Endodermal cell (in vitro differentiated cells): ENCODE results near the gene WWC1. TPM values are rescaled to one million over a fixed set of nuclear protein-coding genes. Genes with fewer than 3 reads are reported as not detected.

Source experiments
- DNase-seq: peaks from one replicate; pipeline ENCODE4 v3.0.0-alpha.2; 2017
- H3K27ac ChIP-seq: 2 replicates; pipeline ENCODE4 v1.5.1; 2013; ENCODE audit warnings: mild to moderate bottlenecking, low read depth, low read length, moderate library complexity
- H3K27me3 ChIP-seq: 2 replicates; pipeline ENCODE4 v1.6.1; 2013; ENCODE audit warnings: mild to moderate bottlenecking, low read length, moderate library complexity; ENCODE audit not compliant: insufficient read depth, control insufficient read depth, poor library complexity, severe bottlenecking
- H3K36me3 ChIP-seq: 2 replicates; pipeline ENCODE4 v1.7.0; 2013; ENCODE audit warnings: mild to moderate bottlenecking, low read length, moderate library complexity; ENCODE audit not compliant: control insufficient read depth, insufficient read depth
- H3K4me1 ChIP-seq: one replicate; pipeline ENCODE4 v1.7.0; 2013; ENCODE audit warnings: low read length; ENCODE audit not compliant: control insufficient read depth, insufficient read depth
- H3K4me3 ChIP-seq: 2 replicates; pipeline ENCODE4 v1.5.1; 2013; ENCODE audit warnings: mild to moderate bottlenecking, low read length, moderate library complexity
- H3K9ac ChIP-seq: 2 replicates; pipeline ENCODE4 v1.6.1; 2013; ENCODE audit warnings: mild to moderate bottlenecking, low read length, moderate library complexity; ENCODE audit not compliant: poor library complexity, severe bottlenecking; ENCODE audit errors: extremely low read depth
- H3K9me3 ChIP-seq: 2 replicates; pipeline ENCODE4 v1.6.1; 2013; ENCODE audit warnings: mild to moderate bottlenecking, low read length, moderate library complexity; ENCODE audit not compliant: control insufficient read depth
- H3K27ac Mint-ChIP-seq: 2 replicates; pipeline ENCODE4 v1.8.0; 2020; ENCODE audit warnings: mixed read lengths
- H3K27me3 Mint-ChIP-seq: 2 replicates; pipeline ENCODE4 v1.8.0; 2021; ENCODE audit warnings: mild to moderate bottlenecking, mixed read lengths; ENCODE audit not compliant: insufficient read depth
- H3K36me3 Mint-ChIP-seq: 2 replicates; pipeline ENCODE4 v1.8.0; 2020; ENCODE audit warnings: low read depth, mixed read lengths
- H3K4me1 Mint-ChIP-seq: 2 replicates; pipeline ENCODE4 v1.8.0; 2020; ENCODE audit warnings: mixed read lengths
- H3K4me3 Mint-ChIP-seq: 2 replicates; pipeline ENCODE4 v1.8.0; 2020; ENCODE audit warnings: mild to moderate bottlenecking, moderate library complexity, mixed read lengths
- H3K9me3 Mint-ChIP-seq: 2 replicates; pipeline ENCODE4 v1.8.0; 2020; ENCODE audit warnings: mild to moderate bottlenecking, mixed read lengths
- CTCF ChIP-seq: fragments of 200-600 bp; sonication (generic); conservative IDR thresholded peaks from 2 replicates; pipeline ENCODE4 v1.5.0; 2021; ENCODE audit warnings: antibody characterized with exemption, mild to moderate bottlenecking
- WGBS, 2 experiments: methylation state at CpG; one replicate each; pipeline versions ENCODE4 v1.1.5 to v1.1.7; 2013; ENCODE audit warnings: missing lambda C conversion rate in 2 of 2, mixed read lengths in 1 of 2; ENCODE audit not compliant: insufficient coverage in 1 of 2, insufficient read length in 1 of 2; 5-methylcytosine and 5-hydroxymethylcytosine counted together
- total RNA-seq, 2 donors: library from RNA; stranded (reverse); fragmentation: NEBNext Ultra II Directional in 1 of 2; extraction: Animal tissue kit (Norgen Biotek cat#: 25700) in 1 of 2; gene quantifications; 2 replicates in 1 of 2; 3 replicates in 1 of 2; pipeline ENCODE4 v1.2.1, GENCODE V29; 2021

Gene WWC1
- total RNA-seq, 2 donors from 2014 or later, result 18.4 to 20.3 TPM

- Mint-ChIP-seq H3K27me3 (peaks cover 9% of the 10 kb centered on the region), H3K9me3 (no peaks in the 10 kb centered on the region), H3K27ac (no peak overlapping the region), H3K4me3 (no peak overlapping the region), H3K4me1 (peaks cover 56% of the 10 kb centered on the region), H3K36me3 (peaks cover 3% of the 10 kb centered on the region)
- no peak overlapping the region for H3K4me3 ChIP-seq
- peaks cover 23% of the 10 kb centered on the region for H3K4me1 ChIP-seq
- no peaks in the 10 kb centered on the region for H3K36me3 ChIP-seq
- no peaks in the 10 kb centered on the region for H3K9me3 ChIP-seq
- no peak for TF ChIP-seq CTCF
- no peaks in the 10 kb centered on the region for H3K27me3 ChIP-seq
- no peak overlapping the region for H3K9ac ChIP-seq
- WGBS, 2 experiments, result 91 to 97% methylated on average over 7 of the region's 7 CpGs
- no peak overlapping the region for H3K27ac ChIP-seq
- DNase-seq, result no peak
Observed at GRCh38 chr5:168298949-168299348, 7.5 kb downstream of the WWC1 start.

- Histone ChIP-seq H3K4me1 (peaks cover 23% of the 10 kb centered on the region), H3K4me3 (no peak overlapping the region), H3K36me3 (no peaks in the 10 kb centered on the region), H3K9me3 (no peaks in the 10 kb centered on the region), H3K27ac (peak overlapping the region; percentile 83), H3K9ac (no peak overlapping the region), H3K27me3 (no peaks in the 10 kb centered on the region)
- TF ChIP-seq CTCF, result no peak
- WGBS, 2 experiments, result 81 to 91% methylated on average over 7 of the region's 7 CpGs
- Mint-ChIP-seq H3K4me3 (no peak overlapping the region), H3K27me3 (peaks cover 9% of the 10 kb centered on the region), H3K27ac (no peak overlapping the region), H3K9me3 (no peaks in the 10 kb centered on the region), H3K36me3 (peaks cover 3% of the 10 kb centered on the region), H3K4me1 (peaks cover 56% of the 10 kb centered on the region)
- no peak for DNase-seq
Observed at GRCh38 chr5:168299372-168299771, 7.9 kb downstream of the WWC1 start.

GRCh38 chr5:168300326-168301182 lies 9.1 kb downstream of the WWC1 start:
- Mint-ChIP-seq H3K4me3 (no peak overlapping the region), H3K27me3 (peaks cover 14% of the 10 kb centered on the region), H3K4me1 (peaks cover 51% of the 10 kb centered on the region), H3K36me3 (peaks cover 3% of the 10 kb centered on the region), H3K27ac (no peak overlapping the region), H3K9me3 (no peaks in the 10 kb centered on the region)
- H3K4me1 ChIP-seq, result peaks cover 23% of the 10 kb centered on the region
- H3K4me3 ChIP-seq, result peak overlapping the region; percentile 21
- no peak overlapping the region for H3K9ac ChIP-seq
- peak overlapping the region; percentile 83 for H3K27ac ChIP-seq
- DNase-seq, result peak; percentile 67
- no peak for TF ChIP-seq CTCF
- no peaks in the 10 kb centered on the region for H3K36me3 ChIP-seq
- no peaks in the 10 kb centered on the region for H3K27me3 ChIP-seq
- no peaks in the 10 kb centered on the region for H3K9me3 ChIP-seq
- whole genome bisulfite sequencing, 2 experiments, result 59 to 68% methylated on average over 3 to 11 of the region's 11 CpGs
